HEK293 (cell line): ENCODE measurements around the gene SMCO4.

Experiments used
- CTCF ChIA-PET: fragments of 350-600 bp; formaldehyde crosslinking; extraction: SDS; loops from one replicate; lab custom pipeline; 2021; ENCODE audit warnings: antibody characterized with exemption; lab: Yijun Ruan, JAX
- POLR2A ChIA-PET: fragments of 300-600 bp; formaldehyde crosslinking; extraction: SDS; loops from one replicate; lab custom pipeline; 2020; ENCODE audit warnings: antibody characterized with exemption, inconsistent platforms; lab: Yijun Ruan, JAX
- H3K27ac ChIP-seq: fragments of 200-500 bp; sonication (Bioruptor generic); 2 replicates; pipeline ENCODE4 v1.5.1; 2014; ENCODE audit warnings: low read depth, low read length, control low read depth, inconsistent platforms; ENCODE audit errors: extremely low read depth
- H3K36me3 ChIP-seq, 2 experiments: fragments of 200-500 bp in 1 of 2; sonication (Bioruptor generic) in 1 of 2; 1 replicate in 1 of 2; 2 replicates in 1 of 2; pipeline ENCODE4 v1.5.1; 2014 to 2017; ENCODE audit warnings: inconsistent platforms in 2 of 2, low read length in 2 of 2; ENCODE audit not compliant: control insufficient read depth in 2 of 2, insufficient read depth in 1 of 2
- H3K4me1 ChIP-seq: fragments of 200-500 bp; sonication (Bioruptor generic); 2 replicates; pipeline ENCODE4 v1.5.1; 2014; ENCODE audit warnings: mild to moderate bottlenecking, low read length, inconsistent platforms; ENCODE audit not compliant: control insufficient read depth, insufficient read depth
- H3K4me3 ChIP-seq: 2 replicates; pipeline ENCODE4 v1.5.1; 2011; ENCODE audit warnings: low read depth, mild to moderate bottlenecking, control low read depth, low read length, moderate library complexity
- H3K9me3 ChIP-seq: fragments of 200-500 bp; sonication (Bioruptor generic); 2 replicates; pipeline ENCODE4 v1.5.1; 2014; ENCODE audit warnings: low read depth, low read length, inconsistent platforms; ENCODE audit not compliant: control insufficient read depth, insufficient read depth
- CTCF ChIP-seq: fragments of 450-650 bp; formaldehyde crosslinking; IDR thresholded peaks from 2 replicates; pipeline ENCODE4 v1.5.1; 2016; ENCODE audit warnings: missing biosample characterization, missing genetic modification characterization
- EGR2 ChIP-seq: fragments of 450-650 bp; formaldehyde crosslinking; IDR thresholded peaks from 2 replicates; pipeline ENCODE4 v1.5.1; 2016; ENCODE audit warnings: low read depth, missing biosample characterization, missing genetic modification characterization
- GLI4 ChIP-seq: fragments of 450-650 bp; formaldehyde crosslinking; IDR thresholded peaks from 2 replicates; pipeline ENCODE4 v1.5.1; 2016; ENCODE audit warnings: missing biosample characterization, missing genetic modification characterization
- HOXC10 ChIP-seq: sonication (generic); formaldehyde crosslinking; IDR thresholded peaks from 2 replicates; pipeline ENCODE4 v1.8.1; 2023; ENCODE audit warnings: mild to moderate bottlenecking, missing genetic modification reagents
- KLF10 ChIP-seq: fragments of 450-650 bp; IDR thresholded peaks from 2 replicates; pipeline ENCODE4 v1.5.1; 2018; ENCODE audit warnings: missing biosample characterization, mild to moderate bottlenecking, missing genetic modification characterization
- KLF16 ChIP-seq: fragments of 450-650 bp; formaldehyde crosslinking; IDR thresholded peaks from 2 replicates; pipeline ENCODE4 v1.5.1; 2017; ENCODE audit warnings: missing biosample characterization, missing genetic modification characterization
- KLF7 ChIP-seq: fragments of 450-650 bp; formaldehyde crosslinking; IDR thresholded peaks from 2 replicates; pipeline ENCODE4 v1.5.1; 2016; ENCODE audit warnings: missing biosample characterization, missing genetic modification characterization, borderline replicate concordance
- KLF9 ChIP-seq: fragments of 450-650 bp; formaldehyde crosslinking; IDR thresholded peaks from 2 replicates; pipeline ENCODE4 v1.5.1; 2016; ENCODE audit warnings: missing biosample characterization, missing genetic modification characterization, low read depth
- OSR2 ChIP-seq: fragments of 450-650 bp; formaldehyde crosslinking; IDR thresholded peaks from 2 replicates; pipeline ENCODE4 v1.5.1; 2016; ENCODE audit warnings: missing biosample characterization, missing genetic modification characterization
- OVOL3 ChIP-seq: fragments of 450-650 bp; formaldehyde crosslinking; IDR thresholded peaks from 2 replicates; pipeline ENCODE4 v1.5.1; 2016; ENCODE audit warnings: missing biosample characterization, missing genetic modification characterization
- ZNF174 ChIP-seq: fragments of 450-650 bp; formaldehyde crosslinking; IDR thresholded peaks from 2 replicates; pipeline ENCODE4 v1.5.0; 2017; ENCODE audit warnings: missing biosample characterization, mild to moderate bottlenecking, missing genetic modification characterization
- ZNF24 ChIP-seq: fragments of 450-650 bp; formaldehyde crosslinking; IDR thresholded peaks from 2 replicates; pipeline ENCODE4 v1.5.1; 2016; ENCODE audit warnings: missing biosample characterization, missing genetic modification characterization
- ZNF423 ChIP-seq: fragments of 450-650 bp; formaldehyde crosslinking; IDR thresholded peaks from 2 replicates; pipeline ENCODE4 v1.5.1; 2016; ENCODE audit warnings: missing biosample characterization, missing genetic modification characterization
- ZNF48 ChIP-seq: fragments of 450-650 bp; formaldehyde crosslinking; IDR thresholded peaks from 2 replicates; pipeline ENCODE4 v1.5.1; 2016; ENCODE audit warnings: missing biosample characterization, missing genetic modification characterization
- ZNF513 ChIP-seq: fragments of 450-650 bp; IDR thresholded peaks from 2 replicates; pipeline ENCODE4 v1.5.1; 2018; ENCODE audit warnings: missing biosample characterization, missing genetic modification characterization
- ZNF544 ChIP-seq: fragments of 450-650 bp; formaldehyde crosslinking; IDR thresholded peaks from 2 replicates; pipeline ENCODE4 v1.5.0; 2017; ENCODE audit warnings: missing biosample characterization, missing genetic modification characterization
- ZNF596 ChIP-seq: fragments of 450-650 bp; IDR thresholded peaks from 2 replicates; pipeline ENCODE4 v1.5.0; 2018; ENCODE audit warnings: missing biosample characterization, mild to moderate bottlenecking, missing genetic modification characterization, moderate library complexity
- ZNF629 ChIP-seq: fragments of 450-650 bp; formaldehyde crosslinking; IDR thresholded peaks from 2 replicates; pipeline ENCODE4 v1.5.1; 2017; ENCODE audit warnings: missing biosample characterization, missing genetic modification characterization
- ZNF704 ChIP-seq: fragments of 450-650 bp; formaldehyde crosslinking; IDR thresholded peaks from 2 replicates; pipeline ENCODE4 v1.5.1; 2016; ENCODE audit warnings: missing biosample characterization, missing genetic modification characterization
- ZNF707 ChIP-seq: fragments of 450-650 bp; formaldehyde crosslinking; IDR thresholded peaks from 2 replicates; pipeline ENCODE4 v1.5.1; 2016; ENCODE audit warnings: missing biosample characterization, missing genetic modification characterization
- ZNF76 ChIP-seq: fragments of 450-650 bp; formaldehyde crosslinking; IDR thresholded peaks from 2 replicates; pipeline ENCODE4; 2016; ENCODE audit warnings: low read depth, missing biosample characterization, missing genetic modification characterization, borderline replicate concordance
- ZNF830 ChIP-seq: fragments of 450-650 bp; IDR thresholded peaks from 2 replicates; pipeline ENCODE4 v1.5.0; 2018; ENCODE audit warnings: missing biosample characterization, missing genetic modification characterization, low read depth, mild to moderate bottlenecking, moderate library complexity

The SMCO4 gene

GRCh38 chr11:93548679-93549319 lies 5.6 kb upstream of the SMCO4 start:
- ChIA-PET CTCF (interaction anchor here (0.6 to 1.3 kb wide), 3 partner anchors 312 to 340 kb away, joined by 3 to 4 read pairs (median 3); no protein-coding TSS in a partner anchor), POLR2A (no interaction called here)
- Histone ChIP-seq H3K9me3 (no peaks in the 10 kb centered on the region), H3K36me3 (no peaks in the 10 kb centered on the region), H3K4me1 (no peaks in the 10 kb centered on the region), H3K27ac (no peak overlapping the region), H3K4me3 (no peak overlapping the region)
- no peak for TF ChIP-seq ZNF423 (tag by site-specific recombination)
- no peak for TF ChIP-seq KLF7
- TF ChIP-seq ZNF48 (tag by site-specific recombination): no peak
- TF ChIP-seq ZNF76: no peak
- no peak for TF ChIP-seq ZNF24 (tag by site-specific recombination)
- no peak for TF ChIP-seq EGR2 (tag by site-specific recombination)
- TF ChIP-seq OVOL3 (tag by site-specific recombination): no peak
- TF ChIP-seq GLI4: no peak
- TF ChIP-seq ZNF830 (tag by site-specific recombination): no peak
- no peak for TF ChIP-seq ZNF704 (tag by site-specific recombination)
- TF ChIP-seq KLF9 (tag by site-specific recombination): no peak

- ChIA-PET POLR2A (no interaction called here), CTCF (no interaction called here)
- no peaks in the 10 kb centered on the region for H3K36me3 ChIP-seq
- H3K9me3 ChIP-seq: no peaks in the 10 kb centered on the region
- no peak overlapping the region for H3K4me3 ChIP-seq
- H3K27ac ChIP-seq: no peak overlapping the region
- no peak for TF ChIP-seq KLF16 (tag by site-specific recombination)
- TF ChIP-seq ZNF513 (tag by site-specific recombination): no peak
- TF ChIP-seq ZNF629 (tag by site-specific recombination): no peak
- no peak for TF ChIP-seq ZNF544 (tag by site-specific recombination)
- no peak for TF ChIP-seq KLF7
- TF ChIP-seq ZNF707 (tag by site-specific recombination): no peak
- TF ChIP-seq OVOL3 (tag by site-specific recombination): no peak
- no peak for TF ChIP-seq ZNF174 (tag by site-specific recombination)
- no peaks in the 10 kb centered on the region for H3K4me1 ChIP-seq
Observed at GRCh38 chr11:93547773-93548172, 4.6 kb upstream of the SMCO4 start.

GRCh38 chr11:93547028-93547427 lies 3.8 kb upstream of the SMCO4 start:
- ChIA-PET CTCF (interaction anchor here (2.2 kb wide), 1 partner anchor 312 kb away, joined by 9 read pairs; no protein-coding TSS in a partner anchor), POLR2A (no interaction called here)
- no peaks in the 10 kb centered on the region for H3K36me3 ChIP-seq
- no peaks in the 10 kb centered on the region; the same call in none of the 2 replicates for H3K4me1 ChIP-seq
- H3K4me3 ChIP-seq: no peak overlapping the region
- TF ChIP-seq KLF10 (tag by site-specific recombination) (no peak), ZNF629 (tag by site-specific recombination) (no peak), HOXC10 (CRISPR knock-in tag) (no peak), ZNF596 (no peak), CTCF (no peak), OSR2 (tag by site-specific recombination) (no peak)
- no peak overlapping the region for H3K27ac ChIP-seq
- no peaks in the 10 kb centered on the region for H3K9me3 ChIP-seq
